SU-DHL-6 (cell line): ENCODE results near the gene ITGA11.

ENCODE experiments used
- CTCF ChIP-seq: fragments of 200-600 bp; sonication (generic); IDR thresholded peaks from one replicate; pipeline ENCODE4 v1.5.1; 2017; ENCODE audit warnings: antibody characterized with exemption, mild to moderate bottlenecking, low read length, moderate library complexity; ENCODE audit not compliant: insufficient read depth, poor library complexity, severe bottlenecking
- EZH2phosphoT487 ChIP-seq: fragments of 200-600 bp; sonication (generic), shearing (Covaris generic); conservative IDR thresholded peaks from 2 replicates; pipeline ENCODE4 v1.6.1; 2018; ENCODE audit warnings: mild to moderate bottlenecking, antibody characterized with exemption, low read length, moderate library complexity, mixed read lengths

- no peak for TF ChIP-seq CTCF
- no peak for TF ChIP-seq EZH2phosphoT487
Observed at GRCh38 chr15:68425428-68426060, 6.4 kb downstream of the ITGA11 start.
